ENCODE results near the gene NDUFAF3.
A peak's percentile ranks its signal among the peaks of the same experiment; 100 is the strongest.
"Not testable (repeated sequence)": the region's sequence is repeated elsewhere in the genome, so short reads cannot be mapped to it uniquely, and the experiment has no call there.

Gene NDUFAF3

DNA sequence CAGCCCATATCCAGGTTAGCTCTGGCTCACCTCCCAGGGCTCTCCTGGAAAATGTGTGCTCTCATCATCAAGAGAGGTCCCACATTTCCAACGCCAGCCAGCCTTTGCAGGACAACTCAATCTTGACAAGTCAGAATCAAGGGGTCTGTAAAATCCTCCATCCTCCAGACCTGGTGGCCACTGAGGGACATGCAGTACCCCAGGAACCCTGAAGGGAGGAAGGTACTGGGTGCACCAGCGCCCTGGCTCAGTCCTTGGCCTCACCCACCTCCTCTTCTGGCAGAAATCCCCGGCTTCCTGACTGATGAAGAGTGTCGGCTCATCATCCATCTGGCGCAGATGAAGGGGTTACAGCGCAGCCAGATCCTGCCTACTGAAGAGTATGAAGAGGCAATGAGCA, 20.8 kb upstream of the NDUFAF3 start:
- no peak for DNase-seq

- DNase-seq = no peak
These were observed 17.3 kb upstream of the NDUFAF3 start for GRCh38 chr3:49004352-49005302.

DNA sequence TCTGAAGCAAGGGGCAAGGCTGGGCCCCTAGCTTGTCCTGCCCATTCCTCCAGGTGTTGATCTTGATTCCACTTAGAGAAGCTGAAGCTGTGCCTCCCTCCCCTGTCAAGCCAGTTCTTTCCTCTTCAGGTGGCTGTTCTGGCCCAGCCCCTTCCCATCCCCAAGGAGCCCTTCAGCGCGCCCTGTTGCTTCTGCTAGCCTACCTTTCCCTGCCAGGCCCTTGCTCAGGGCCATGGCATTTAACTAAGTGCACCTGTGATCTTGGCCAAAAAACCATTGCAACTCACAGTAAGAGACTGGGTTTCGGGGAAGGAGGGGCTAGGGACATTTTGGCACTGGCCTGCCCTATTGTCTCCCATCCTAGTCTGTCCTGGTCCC, 16.6 kb upstream of the NDUFAF3 start:
- no peak for DNase-seq

DNA sequence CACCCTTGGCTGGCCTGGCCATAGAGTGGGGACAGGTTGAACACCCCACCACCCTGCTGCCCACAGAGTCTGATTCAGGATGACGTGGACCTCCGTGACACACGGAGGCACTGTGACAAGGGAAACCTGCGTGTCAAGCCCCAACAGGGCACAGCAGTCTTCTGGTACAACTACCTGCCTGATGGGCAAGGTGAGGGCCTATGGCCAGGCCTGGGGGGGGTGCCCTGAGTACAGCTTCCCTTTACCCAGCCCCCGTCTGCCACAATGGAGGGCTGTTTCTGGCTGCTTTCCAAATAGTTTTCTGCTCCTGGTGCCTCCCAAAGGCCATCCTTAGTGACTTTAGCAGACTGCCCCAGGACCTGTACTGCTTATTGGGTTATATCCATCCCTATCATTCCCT, 15.9 kb upstream of the NDUFAF3 start:
- DNase-seq = no peak

GRCh38 chr3:49006408-49007067, 15.4 kb upstream of the NDUFAF3 start:
- DNase-seq = no peak

- peak; percentile 98 for DNase-seq
These were observed 14.7 kb upstream of the NDUFAF3 start, which contains the start of gene WDR6 for GRCh38 chr3:49007068-49007770. WDR6 (plus strand) TSS chr3:49007391; CDS start chr3:49007432, 41 bp downstream.

GRCh38 chr3:49007771-49008528, 14.0 kb upstream of the NDUFAF3 start:
- peak; percentile 92 for DNase-seq

GRCh38 chr3:49008627-49009026, 13.3 kb upstream of the NDUFAF3 start:
- DNase-seq = not testable (repeated sequence)

DNA sequence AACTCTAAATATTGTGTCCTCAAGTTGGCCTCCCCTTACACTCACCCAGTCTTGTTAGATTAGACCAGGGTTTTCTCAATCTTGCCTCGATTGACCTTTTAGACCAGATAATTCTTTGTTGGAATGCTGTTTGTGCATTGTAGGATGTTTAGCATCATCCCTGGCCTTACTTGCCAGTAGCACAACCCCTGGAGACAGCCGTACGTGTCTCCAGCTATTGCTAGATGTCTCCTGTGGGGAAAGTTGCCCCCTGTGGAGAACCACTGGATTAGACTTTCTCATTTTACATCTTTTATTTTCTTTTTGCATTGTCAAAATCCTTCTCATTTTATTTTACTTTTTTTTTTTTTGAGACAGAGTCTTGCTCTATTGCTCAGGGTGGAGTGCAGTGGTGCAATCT, 12.5 kb upstream of the NDUFAF3 start:
- DNase-seq = no peak

GRCh38 chr3:49012441-49013017, 9.4 kb upstream of the NDUFAF3 start:
- peak; percentile 53 for DNase-seq

GRCh38 chr3:49013113-49013737, 8.7 kb upstream of the NDUFAF3 start:
- DNase-seq = no peak

- no peak for DNase-seq
These were observed 7.9 kb upstream of the NDUFAF3 start for GRCh38 chr3:49013738-49014660.

GRCh38 chr3:49015072-49015471, 6.8 kb upstream of the NDUFAF3 start:
- no peak for DNase-seq

DNA sequence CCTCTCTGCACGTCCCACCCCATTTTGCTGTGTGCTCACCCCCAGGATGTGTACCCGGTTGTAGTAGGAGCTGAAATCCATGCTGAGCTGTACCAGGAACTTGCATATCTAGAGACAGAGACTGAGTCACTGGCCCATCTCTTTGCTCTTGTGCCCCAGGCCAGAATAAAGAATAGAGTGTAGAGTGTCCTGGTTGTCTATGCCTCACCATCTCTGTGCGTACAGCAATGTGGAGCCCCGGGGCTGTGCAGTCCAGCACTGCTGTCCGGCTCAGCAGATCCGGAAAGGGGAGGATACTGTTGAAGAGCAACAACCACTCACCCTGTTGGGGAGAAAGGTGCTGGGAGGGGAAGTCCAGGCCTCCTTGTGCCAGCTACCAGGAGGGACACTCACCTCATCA, 6.2 kb upstream of the NDUFAF3 start:
- DNase-seq = no peak

DNA sequence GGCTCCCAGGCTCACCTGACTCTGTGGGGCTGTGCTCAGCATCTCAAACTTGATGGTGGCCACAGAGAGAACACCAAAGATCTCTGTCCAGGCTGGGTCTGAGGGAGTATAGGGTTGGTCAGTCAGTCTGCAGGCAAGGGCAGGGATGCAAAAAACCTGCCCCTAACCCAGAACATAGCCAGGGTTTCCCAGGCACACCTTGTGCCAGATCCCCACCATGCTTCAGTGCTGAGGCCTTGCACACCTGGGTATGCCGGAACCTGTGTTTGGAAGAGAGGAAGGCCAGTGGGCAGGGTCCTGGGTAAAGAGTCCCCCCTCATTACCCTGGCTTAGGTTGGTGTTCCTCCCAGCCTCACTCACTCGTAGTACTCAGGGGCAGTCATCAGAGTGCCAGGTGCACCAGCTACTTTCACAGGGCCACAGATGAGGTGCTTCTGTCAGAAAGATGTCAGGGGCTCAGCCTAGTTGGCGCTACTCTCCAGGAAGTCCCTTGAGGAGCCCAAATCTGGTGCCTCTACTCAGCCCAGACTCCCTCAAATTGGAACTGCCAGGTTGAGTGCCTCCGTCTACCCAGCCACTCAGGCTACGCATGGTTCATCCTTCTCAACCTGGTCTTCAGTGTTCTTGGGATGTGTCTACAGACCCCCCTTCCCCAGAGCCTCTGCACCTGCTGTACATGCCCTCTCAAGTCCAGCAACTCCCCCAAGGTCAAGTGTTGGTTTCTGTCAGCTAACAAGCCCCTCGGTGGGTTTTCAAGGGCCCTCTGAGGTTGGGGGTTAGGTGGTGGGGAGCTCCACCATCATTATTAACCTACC, 5.3 kb upstream of the NDUFAF3 start:
- no peak for DNase-seq

DNA sequence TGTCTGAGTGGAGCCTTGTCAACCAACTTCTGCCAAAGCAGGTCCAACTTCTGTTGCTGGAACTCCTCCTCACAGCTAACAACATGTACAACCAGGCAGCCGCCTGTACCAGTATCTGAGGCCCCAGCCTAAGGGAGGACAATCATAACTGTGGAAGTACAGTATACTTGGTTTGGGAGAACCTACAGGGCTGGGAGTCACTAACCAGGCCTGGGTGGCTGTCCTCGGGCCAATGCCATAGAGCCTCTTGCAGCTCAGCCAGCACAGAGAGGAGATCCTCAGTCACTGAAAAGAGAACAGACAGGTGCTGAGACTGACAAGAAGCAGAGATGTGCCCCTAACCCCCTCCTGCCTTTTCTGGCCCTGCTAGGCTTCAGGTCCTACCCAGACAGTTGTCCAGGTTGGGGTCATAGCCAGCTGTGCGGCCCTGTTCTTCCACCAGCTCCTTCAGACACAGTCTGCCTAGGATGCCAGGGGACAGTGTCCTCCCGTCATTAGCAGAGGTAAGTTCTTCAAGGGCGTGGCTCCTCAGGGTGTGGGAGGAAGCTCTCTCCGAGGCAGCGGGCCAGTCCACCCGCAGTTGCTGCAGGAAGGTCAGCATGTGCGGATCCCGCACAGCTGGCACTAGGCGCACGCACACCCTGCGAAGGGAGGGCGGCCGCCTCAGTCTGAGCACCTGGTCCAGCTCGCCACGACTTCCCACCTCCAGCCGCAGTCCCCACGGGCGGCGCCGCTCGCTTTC, 4.5 kb upstream of the NDUFAF3 start:
- DNase-seq = no peak

DNA sequence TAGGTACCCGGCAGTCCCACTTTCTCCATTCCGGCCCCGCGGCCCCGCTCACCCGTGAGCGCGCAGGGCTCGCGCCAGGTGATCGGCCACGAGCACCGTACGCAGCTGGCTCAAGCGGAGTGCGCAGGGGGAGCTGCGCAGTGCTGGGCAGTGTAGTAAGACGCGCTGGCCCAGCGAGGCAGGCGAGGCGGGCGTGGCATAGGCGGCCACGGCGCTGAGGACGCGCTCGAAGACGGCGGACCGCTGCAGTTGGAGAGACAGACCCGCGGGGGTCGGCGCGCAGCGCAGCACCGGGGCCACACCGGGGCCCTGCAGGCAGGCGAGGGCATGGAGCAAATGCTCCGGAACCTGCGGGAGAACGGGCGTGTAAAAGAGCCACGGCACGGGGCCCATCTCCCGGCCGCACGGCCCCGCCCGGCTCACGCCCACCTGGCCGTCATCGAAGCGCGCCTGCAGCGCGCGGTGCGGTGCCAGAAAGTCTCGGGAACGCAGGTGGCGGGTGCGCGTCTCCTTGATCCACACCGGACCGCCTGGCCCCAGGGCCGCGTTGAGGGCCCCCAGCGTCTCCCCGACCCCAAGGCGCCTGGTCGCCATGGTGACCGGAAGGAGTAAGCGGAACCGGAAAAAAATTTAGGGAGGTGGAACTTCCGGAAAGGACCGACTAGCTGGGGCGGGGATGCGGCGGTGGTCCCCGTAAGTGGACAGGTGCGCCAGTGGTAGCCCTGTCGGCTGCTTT, 3.8 kb upstream of the NDUFAF3 start, which contains the start of gene DALRD3:
DALRD3 (minus strand) TSS at position 610 of the 736 bp plus-strand sequence; CDS start at position 594, 16 bp downstream.
- DNase-seq = peak; percentile 85

GRCh38 chr3:49018707-49019006, 3.3 kb upstream of the NDUFAF3 start:
- DNase-seq = no peak

Data from activated CD8-positive, alpha-beta memory T cell treated with anti-CD3 and anti-CD28 coated beads, Interleukin-2, amount 50 U/mL, for 48 hours (primary cell).